ENCODE measurements around the gene FARP1. TPM values are rescaled to one million over a fixed set of nuclear protein-coding genes. Genes with fewer than 3 reads are reported as not detected.

The FARP1 gene
- total and polyA plus RNA-seq, 10 of the 15 experiments (the other 5 are each of a cell fraction or from before 2014, with no cell fraction given): 0.17 to 6.9 (median 0.68) TPM

DNA sequence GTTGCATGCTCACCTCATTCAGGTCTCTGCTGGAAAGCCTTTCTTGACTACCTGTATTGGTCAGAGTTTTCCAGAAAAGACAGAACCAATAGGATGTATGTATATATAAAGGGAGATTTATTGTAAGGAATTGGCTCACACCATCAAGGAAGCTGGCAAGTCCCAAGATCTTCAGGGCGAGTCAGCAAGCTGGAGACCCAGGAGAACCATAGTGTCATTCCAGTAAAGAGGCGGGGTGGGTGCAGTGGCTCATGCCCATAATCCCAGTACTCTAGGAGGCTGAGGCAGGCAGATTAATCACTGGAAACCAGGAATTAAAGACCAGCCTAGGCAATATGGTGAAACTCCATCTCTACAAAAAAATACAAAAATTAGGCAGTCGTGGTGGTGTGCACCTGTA lies 30.4 kb upstream of the FARP1 start:
- no peak overlapping the region for H3K4me2 ChIP-seq (ENCODE audit: control insufficient read depth, insufficient read depth)
- 30% methylated on average over 3 of the region's 3 CpGs for WGBS (ENCODE audit: insufficient coverage, insufficient replicate concordance, low lambda C conversion rate, missing lambda C conversion rate)
- no peak overlapping the region for H2AFZ ChIP-seq (ENCODE audit: control insufficient read depth, low read depth, low read length)
- H3K36me3 ChIP-seq (ENCODE audit: control insufficient read depth in 2 of 2, insufficient read depth in 2 of 2, low read length in 1 of 2): no peaks in the 10 kb centered on the region
- ChIA-PET CTCF (no interaction called here), RAD21 (ENCODE audit: unreplicated experiment) (no interaction called here), POLR2A (no interaction called here), SMC1A (ENCODE audit: uncharacterized antibody, unreplicated experiment) (no interaction called here)
- no peaks in the 10 kb centered on the region for H3K9me3 ChIP-seq (replicated peaks; ENCODE audit: control insufficient read depth, insufficient read depth, low read length)
- in situ Hi-C loops (cut with MboI) (no loop called here), intact Hi-C loops (cut with micrococcal nuclease; ENCODE audit: unreplicated experiment) (no loop called here)
- TF ChIP-seq IRF4 (IDR thresholded peaks at IDR 0.05; ENCODE audit: low read depth, low read length) (no peak), TBL1XR1 (IDR thresholded peaks at IDR 0.05; ENCODE audit: low read depth, low read length) (no peak), ASH2L (IDR thresholded peaks at IDR 0.05; ENCODE audit: borderline replicate concordance, low read depth) (no peak), MEF2B (IDR thresholded peaks at IDR 0.05; ENCODE audit: partially characterized antibody, poor library complexity, severe bottlenecking) (no peak), YY1 (IDR thresholded peaks at IDR 0.05; ENCODE audit: low read depth, low read length) (no peak), ZNF384 (IDR thresholded peaks at IDR 0.05; ENCODE audit: borderline replicate concordance, low read depth, low read length) (no peak), TARDBP (IDR thresholded peaks at IDR 0.05; ENCODE audit: borderline replicate concordance) (no peak), CBFB (IDR thresholded peaks at IDR 0.05; ENCODE audit: low read depth) (no peak), NKRF (conservative IDR thresholded peaks at IDR 0.05) (no peak)
- TF ChIP-seq, protein P1, sequence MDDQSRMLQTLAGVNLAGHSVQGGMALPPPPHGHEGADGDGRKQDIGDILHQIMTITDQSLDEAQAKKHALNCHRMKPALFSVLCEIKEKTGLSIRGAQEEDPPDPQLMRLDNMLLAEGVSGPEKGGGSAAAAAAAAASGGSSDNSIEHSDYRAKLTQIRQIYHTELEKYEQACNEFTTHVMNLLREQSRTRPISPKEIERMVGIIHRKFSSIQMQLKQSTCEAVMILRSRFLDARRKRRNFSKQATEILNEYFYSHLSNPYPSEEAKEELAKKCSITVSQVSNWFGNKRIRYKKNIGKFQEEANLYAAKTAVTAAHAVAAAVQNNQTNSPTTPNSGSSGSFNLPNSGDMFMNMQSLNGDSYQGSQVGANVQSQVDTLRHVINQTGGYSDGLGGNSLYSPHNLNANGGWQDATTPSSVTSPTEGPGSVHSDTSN (IDR thresholded peaks at IDR 0.05; ENCODE audit: insufficient replicate concordance, low read depth, low read length): no peak
- ATAC-seq (no peak), DNase-seq (ENCODE audit: low read depth, low spot score) (no peak), FAIRE-seq (no peak)
- no peaks in the 10 kb centered on the region for H3K27me3 ChIP-seq (replicated peaks in 1 of 2; ENCODE audit: control insufficient read depth in 2 of 2, insufficient read depth in 2 of 2, low read length in 1 of 2)
- H4K20me1 ChIP-seq (ENCODE audit: control insufficient read depth, insufficient read depth): no peaks in the 10 kb centered on the region
- H3K4me3 ChIP-seq: no peak overlapping the region
- no peaks in the 10 kb centered on the region for H3K79me2 ChIP-seq (ENCODE audit: control insufficient read depth, insufficient read depth, low read length)
- H3K4me1 ChIP-seq (ENCODE audit: control insufficient read depth, insufficient read depth, low read length): no peaks in the 10 kb centered on the region
- no peak overlapping the region for H3K9ac ChIP-seq (ENCODE audit: control insufficient read depth, insufficient read depth, low read length)
- no peak overlapping the region for H3K27ac ChIP-seq (ENCODE audit: control insufficient read depth, insufficient read depth)
- no TSS peak for BruUV-seq (replicated peaks)
